ENCODE results near the gene NT5C2. TPM values are rescaled to one million over a fixed set of nuclear protein-coding genes. Genes with fewer than 3 reads are reported as not detected.
"Not testable (repeated sequence)": the region's sequence is repeated elsewhere in the genome, so short reads cannot be mapped to it uniquely, and the experiment has no call there.

Gene NT5C2
- total RNA-seq, 2 experiments from 2014 or later: 64.4 to 64.9 TPM

DNA sequence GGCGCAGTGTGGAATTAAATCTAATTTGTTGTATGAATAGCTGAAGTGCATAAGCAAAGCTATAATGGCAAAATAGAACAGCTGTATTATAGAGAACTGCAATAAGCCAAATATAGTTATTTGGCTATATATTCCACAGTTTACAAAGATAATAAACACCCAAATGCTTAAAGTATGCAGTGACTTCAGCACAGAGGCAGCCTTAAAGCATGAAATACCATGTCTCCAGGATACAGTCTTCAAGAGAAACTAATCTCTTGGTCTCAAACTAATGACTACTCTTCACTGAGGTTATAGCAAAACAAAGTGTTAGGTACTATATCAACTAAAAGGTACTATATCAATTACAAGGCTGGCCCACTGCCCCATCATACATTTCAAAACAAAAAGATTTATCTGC is 48.0 kb downstream of the NT5C2 start:
- CTCF ChIA-PET: no interaction called here
- Mint-ChIP-seq H3K27me3 (no peaks in the 10 kb centered on the region), H3K4me1 (no peaks in the 10 kb centered on the region), H3K9me3 (ENCODE audit: low read depth) (no peaks in the 10 kb centered on the region), H3K4me3 (no peak overlapping the region), H3K36me3 (peaks cover 26% of the 10 kb centered on the region), H3K27ac (no peak overlapping the region)
- ATAC-seq (no peak), DNase-seq (no peak)

GRCh38 chr10:103144041-103144440 is 49.0 kb downstream of the NT5C2 start:
- H3K36me3 Mint-ChIP-seq: peaks cover 29% of the 10 kb centered on the region
- H3K27ac Mint-ChIP-seq: no peak overlapping the region
- no peaks in the 10 kb centered on the region for H3K9me3 Mint-ChIP-seq (ENCODE audit: low read depth)
- no peak overlapping the region for H3K4me3 Mint-ChIP-seq
- no peak for DNase-seq
- no peaks in the 10 kb centered on the region for H3K27me3 Mint-ChIP-seq
- no peaks in the 10 kb centered on the region for H3K4me1 Mint-ChIP-seq
- CTCF ChIA-PET: no interaction called here
- no peak for ATAC-seq

- H3K36me3 Mint-ChIP-seq: peaks cover 29% of the 10 kb centered on the region
- H3K27ac Mint-ChIP-seq; ATAC-seq; H3K4me3 Mint-ChIP-seq; H3K27me3 Mint-ChIP-seq; CTCF ChIA-PET; H3K9me3 Mint-ChIP-seq (ENCODE audit: low read depth); DNase-seq; H3K4me1 Mint-ChIP-seq: not testable (repeated sequence)
Measured at GRCh38 chr10:103143641-103144040, 49.4 kb downstream of the NT5C2 start.

- Mint-ChIP-seq H3K36me3 (peaks cover 36% of the 10 kb centered on the region), H3K27me3 (no peaks in the 10 kb centered on the region), H3K9me3 (ENCODE audit: low read depth) (no peaks in the 10 kb centered on the region), H3K4me1 (no peaks in the 10 kb centered on the region), H3K27ac (no peak overlapping the region), H3K4me3 (no peak overlapping the region)
- DNase-seq: no peak
- no peak for ATAC-seq
- CTCF ChIA-PET: no interaction called here
Measured at GRCh38 chr10:103141950-103142349, 51.1 kb downstream of the NT5C2 start.

- Mint-ChIP-seq H3K27ac (no peak overlapping the region), H3K4me3 (no peak overlapping the region), H3K9me3 (ENCODE audit: low read depth) (peaks cover 2% of the 10 kb centered on the region), H3K27me3 (no peaks in the 10 kb centered on the region), H3K4me1 (no peaks in the 10 kb centered on the region), H3K36me3 (peaks cover 42% of the 10 kb centered on the region)
- no peak for DNase-seq
- CTCF ChIA-PET: interaction anchor here (0.9 kb wide), 1 partner anchor 104 kb away, joined by 3 read pairs; no protein-coding TSS in a partner anchor
- ATAC-seq: no peak
Measured at GRCh38 chr10:103140469-103140868, 52.6 kb downstream of the NT5C2 start.

DNA sequence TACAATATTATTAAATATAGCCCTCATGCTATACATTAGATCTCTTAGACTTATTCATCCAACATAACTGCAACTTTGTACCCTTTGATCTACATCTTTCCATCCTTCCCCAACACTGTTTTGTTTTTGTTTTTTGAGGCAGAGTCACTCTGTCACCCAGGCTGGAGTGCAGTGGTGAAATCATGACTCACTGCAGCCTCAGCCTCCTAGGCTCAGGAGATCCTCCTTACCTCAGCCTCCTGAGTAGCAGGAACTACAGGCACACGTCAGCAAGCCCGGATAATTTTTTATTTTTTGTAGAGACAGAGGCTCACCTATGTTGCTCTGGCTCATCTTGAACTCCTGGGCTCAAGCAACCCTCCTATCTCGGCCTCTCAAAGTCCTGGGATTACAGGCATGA is 53.3 kb downstream of the NT5C2 start:
- Mint-ChIP-seq H3K9me3 (ENCODE audit: low read depth) (peaks cover 4% of the 10 kb centered on the region), H3K36me3 (peaks cover 46% of the 10 kb centered on the region), H3K4me3 (no peak overlapping the region), H3K27ac (no peak overlapping the region), H3K4me1 (no peaks in the 10 kb centered on the region), H3K27me3 (no peaks in the 10 kb centered on the region)
- CTCF ChIA-PET: no interaction called here
- DNase-seq (no peak), ATAC-seq (no peak)

DNA sequence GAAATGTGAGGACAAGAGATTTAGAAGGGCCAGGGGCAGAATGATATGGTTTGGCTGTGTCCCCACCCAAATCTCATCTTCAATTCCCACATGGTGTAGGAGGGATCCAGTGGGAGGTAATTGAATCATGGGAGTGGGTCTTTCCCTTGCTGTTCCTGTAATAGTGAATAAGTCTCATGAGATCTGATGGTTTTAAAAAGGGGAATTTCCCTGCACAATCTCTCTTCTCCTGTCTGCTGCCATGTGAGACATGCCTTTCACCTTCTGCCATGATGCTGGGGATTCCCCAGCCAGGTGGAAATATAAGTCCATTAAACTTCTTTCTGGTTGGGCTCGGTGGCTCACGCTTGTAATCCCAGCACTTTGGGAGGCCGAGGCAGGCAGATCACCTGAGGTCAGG is 57.9 kb downstream of the NT5C2 start:
- H3K9me3 Mint-ChIP-seq (ENCODE audit: low read depth); DNase-seq; H3K27ac Mint-ChIP-seq; ATAC-seq; H3K27me3 Mint-ChIP-seq; H3K4me1 Mint-ChIP-seq; CTCF ChIA-PET; H3K4me3 Mint-ChIP-seq: not testable (repeated sequence)
- peaks cover 68% of the 10 kb centered on the region for H3K36me3 Mint-ChIP-seq

GRCh38 chr10:103130910-103131309 is 62.2 kb downstream of the NT5C2 start:
- DNase-seq (no peak), ATAC-seq (no peak)
- Mint-ChIP-seq H3K36me3 (peaks cover 56% of the 10 kb centered on the region), H3K27me3 (no peaks in the 10 kb centered on the region), H3K4me3 (no peak overlapping the region), H3K27ac (no peak overlapping the region), H3K9me3 (ENCODE audit: low read depth) (peaks cover 3% of the 10 kb centered on the region), H3K4me1 (peaks cover 16% of the 10 kb centered on the region)
- CTCF ChIA-PET: no interaction called here

GRCh38 chr10:103130180-103130579 is 62.9 kb downstream of the NT5C2 start:
- H3K4me3 Mint-ChIP-seq; H3K27me3 Mint-ChIP-seq; ATAC-seq; CTCF ChIA-PET; DNase-seq; H3K9me3 Mint-ChIP-seq (ENCODE audit: low read depth); H3K27ac Mint-ChIP-seq: not testable (repeated sequence)
- Mint-ChIP-seq H3K4me1 (peaks cover 23% of the 10 kb centered on the region), H3K36me3 (peaks cover 53% of the 10 kb centered on the region)

- Mint-ChIP-seq H3K27me3 (no peaks in the 10 kb centered on the region), H3K4me3 (no peak overlapping the region)
- CTCF ChIA-PET: no interaction called here
Measured at GRCh38 chr10:103127241-103127640, 65.8 kb downstream of the NT5C2 start.

DNA sequence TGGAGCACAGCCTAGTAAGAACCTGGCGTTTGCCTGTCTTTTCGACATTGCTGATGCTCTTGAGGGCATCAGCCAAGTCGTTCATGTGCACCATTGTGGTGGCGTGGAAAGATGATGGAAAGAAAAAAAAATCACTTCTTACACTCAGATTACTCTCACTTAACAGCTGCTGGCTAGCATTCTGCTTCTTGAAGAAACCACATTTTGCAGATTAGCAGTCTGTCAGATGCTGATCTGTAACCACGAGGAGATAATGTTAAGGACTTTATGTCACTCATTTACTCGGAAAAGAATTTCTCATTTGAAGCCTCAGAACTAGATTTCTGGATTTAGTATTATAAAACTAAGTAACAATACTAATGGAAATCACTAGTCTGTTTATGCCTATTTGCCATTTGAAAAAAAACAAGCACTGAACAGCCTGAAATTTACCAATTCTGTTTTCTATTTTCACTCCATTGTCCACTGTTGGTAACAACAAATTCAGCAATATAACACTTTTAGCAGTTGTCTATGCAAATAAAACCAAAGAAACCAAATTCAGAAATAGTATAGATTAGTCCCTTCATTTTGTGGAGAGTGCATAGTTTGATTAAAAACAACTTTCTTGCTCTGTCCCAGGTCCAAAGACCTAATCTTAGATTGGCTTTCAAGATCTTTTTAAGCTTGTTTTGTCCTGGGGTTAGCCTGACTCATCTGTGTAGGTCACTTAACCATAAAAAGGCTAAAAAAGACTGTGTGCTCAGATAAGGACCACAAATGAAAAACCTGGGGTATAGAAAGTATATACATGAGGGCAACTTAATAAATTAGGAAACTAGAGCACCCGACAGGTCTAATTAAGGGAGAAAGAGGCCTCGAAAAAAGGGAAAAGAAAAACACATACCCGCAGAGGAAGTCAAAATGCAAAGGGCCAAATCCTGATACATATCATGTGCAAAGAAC is 67.5 kb downstream of the NT5C2 start:
- Mint-ChIP-seq H3K27ac (no peak overlapping the region), H3K36me3 (peaks cover 20% of the 10 kb centered on the region), H3K9me3 (ENCODE audit: low read depth) (no peaks in the 10 kb centered on the region), H3K4me3 (no peak overlapping the region), H3K4me1 (peaks cover 30% of the 10 kb centered on the region), H3K27me3 (no peaks in the 10 kb centered on the region)
- DNase-seq (no peak), ATAC-seq (no peak)
- CTCF ChIA-PET: interaction anchor here (0.6 to 0.8 kb wide), 2 partner anchors 207 to 372 kb away, joined by 3 read pairs; partner anchors contain the start of gene CNNM2

More at GRCh38 chr10:103127241-103127640, 65.8 kb downstream of the NT5C2 start:
- DNase-seq (no peak), ATAC-seq (no peak)
- peaks cover 30% of the 10 kb centered on the region for H3K4me1 Mint-ChIP-seq
- H3K27ac Mint-ChIP-seq: no peak overlapping the region
- no peaks in the 10 kb centered on the region for H3K9me3 Mint-ChIP-seq (ENCODE audit: low read depth)
- H3K36me3 Mint-ChIP-seq: peaks cover 34% of the 10 kb centered on the region

- Mint-ChIP-seq H3K36me3 (peaks cover 19% of the 10 kb centered on the region), H3K4me3 (no peak overlapping the region), H3K27me3 (no peaks in the 10 kb centered on the region), H3K4me1 (peaks cover 30% of the 10 kb centered on the region), H3K27ac (no peak overlapping the region), H3K9me3 (ENCODE audit: low read depth) (no peaks in the 10 kb centered on the region)
- ATAC-seq (no peak), DNase-seq (no peak)
- CTCF ChIA-PET: interaction anchor here (0.6 to 0.8 kb wide), 2 partner anchors 206 to 371 kb away, joined by 3 read pairs; partner anchors contain the start of gene CNNM2
Measured at GRCh38 chr10:103124420-103125096, 68.5 kb downstream of the NT5C2 start.

DNA sequence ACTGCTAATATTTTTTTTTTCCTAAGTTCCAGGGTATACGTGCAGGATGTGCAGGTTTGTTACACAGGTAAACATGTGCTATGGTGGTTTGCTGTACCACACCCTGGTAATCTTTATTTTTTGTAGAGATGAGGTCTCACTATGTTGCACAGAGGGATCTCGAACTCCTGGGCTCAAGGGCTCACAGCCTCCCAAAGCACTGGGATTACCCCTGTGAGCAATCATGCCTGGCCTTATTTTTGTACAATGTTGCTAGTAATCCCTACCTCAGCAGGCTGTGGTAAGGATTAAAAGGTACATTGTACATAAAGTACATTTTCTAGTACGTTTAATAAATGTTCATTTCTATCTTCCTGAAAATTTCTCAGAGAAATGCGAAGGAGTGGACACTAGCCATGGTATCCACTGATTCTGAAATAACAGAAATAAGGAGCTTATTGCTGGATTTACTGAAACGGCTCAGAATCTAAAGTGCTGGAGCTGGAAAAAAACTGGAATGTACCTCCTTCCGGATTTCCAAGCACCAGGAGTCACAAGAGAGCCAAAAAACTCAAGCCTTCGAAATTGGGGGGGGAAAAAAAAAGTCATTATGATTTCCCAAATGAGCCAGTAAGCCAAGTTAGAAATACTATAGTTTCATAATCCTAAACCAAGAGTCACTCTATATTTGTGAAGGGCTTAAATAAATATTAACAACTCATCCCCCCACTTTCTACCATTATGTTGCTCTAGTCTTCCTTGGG is 69.6 kb downstream of the NT5C2 start:
- CTCF ChIA-PET: no interaction called here
- no peaks in the 10 kb centered on the region for H3K9me3 Mint-ChIP-seq (ENCODE audit: low read depth)

More for the DNA sequence above, 69.6 kb downstream of the NT5C2 start:
- no peak for DNase-seq
- Mint-ChIP-seq H3K27me3 (no peaks in the 10 kb centered on the region), H3K36me3 (peaks cover 19% of the 10 kb centered on the region), H3K27ac (no peak overlapping the region), H3K4me1 (peaks cover 30% of the 10 kb centered on the region), H3K4me3 (no peak overlapping the region)
- no peak for ATAC-seq
